Gastrocnemius medialis (tissue), 4 donors: ENCODE results near the gene WDFY2.

Experiments
- CTCF ChIP-seq, 5 experiments: fragments of 450-650 bp in 3 of 5; fragments of 200-600 bp in 2 of 5; sonication (generic) in 2 of 5; IDR thresholded peaks in 4 of 5; conservative IDR thresholded peaks in 1 of 5; 1 replicate in 4 of 5; 2 replicates in 1 of 5; pipeline ENCODE4 v1.5.1; 2016 to 2019; ENCODE audit warnings: antibody characterized with exemption in 5 of 5, mild to moderate bottlenecking in 3 of 5, moderate library complexity in 3 of 5
- POLR2A ChIP-seq, 2 donors: fragments of 450-650 bp; IDR thresholded peaks; one replicate each; pipeline ENCODE4 v1.6.1; 2017; ENCODE audit warnings: antibody characterized with exemption in 2 of 2, mild to moderate bottlenecking in 2 of 2, moderate library complexity in 2 of 2

DNA sequence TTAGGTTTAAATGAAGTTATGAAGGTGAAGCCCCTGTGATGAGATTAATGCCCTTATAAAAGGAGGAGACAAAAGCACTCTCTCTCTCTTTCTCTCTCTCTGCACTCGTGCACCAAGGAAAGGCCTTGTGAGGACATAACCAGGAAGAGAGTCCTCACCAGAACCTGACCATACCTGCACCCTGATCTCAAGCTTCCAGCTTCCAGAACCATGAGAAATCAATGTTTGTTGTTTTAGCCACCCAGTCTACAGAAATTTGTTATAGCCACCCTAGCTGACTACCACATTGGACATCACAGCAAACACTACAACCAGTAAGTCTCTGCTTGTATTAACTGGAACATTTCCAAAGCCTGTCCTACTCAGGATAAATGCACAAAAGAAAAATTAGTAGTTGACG is 34.7 kb upstream of the WDFY2 start:
- TF ChIP-seq CTCF (IDR thresholded peaks at IDR 0.05 in 4 of 5, conservative IDR thresholded peaks at IDR 0.05 in 1 of 5) (no peak), POLR2A (IDR thresholded peaks at IDR 0.05) (no peak)
